Endothelial cell of hepatic sinusoid (primary cell): Measurements from ENCODE around the gene CGN.

ENCODE experiments used
- in situ Hi-C: cut with HindIII; loops from 2 replicates; pipeline ENCODE4 v1.10.0; 2017; ENCODE audit warnings: low sequenced_read_pairs

CGN gene

GRCh38 chr1:151495316-151495715, 15.9 kb upstream of the CGN start:
- in situ Hi-C loops, result no loop called here

GRCh38 chr1:151499365-151499764, 11.8 kb upstream of the CGN start:
- in situ Hi-C loops, result no loop called here

- in situ Hi-C loops, result no loop called here
Measured at GRCh38 chr1:151499930-151500329, 11.3 kb upstream of the CGN start.

- in situ Hi-C loops, result no loop called here
Measured at GRCh38 chr1:151501474-151501873, 9.7 kb upstream of the CGN start.

- in situ Hi-C loops, result no loop called here
Measured at GRCh38 chr1:151502035-151502700, 9.0 kb upstream of the CGN start.

GRCh38 chr1:151502859-151503780, 8.1 kb upstream of the CGN start:
- in situ Hi-C loops, result no loop called here

- in situ Hi-C loops, result no loop called here
Measured at GRCh38 chr1:151504252-151504651, 6.9 kb upstream of the CGN start.

- in situ Hi-C loops, result no loop called here
Measured at GRCh38 chr1:151504759-151505158, 6.4 kb upstream of the CGN start.

- in situ Hi-C loops, result no loop called here
Measured at GRCh38 chr1:151508833-151509232, 2.4 kb upstream of the CGN start.

GRCh38 chr1:151509350-151510019, 1.7 kb upstream of the CGN start:
- in situ Hi-C loops, result no loop called here

- in situ Hi-C loops, result no loop called here
Measured at GRCh38 chr1:151510020-151510405, 1.2 kb upstream of the CGN start.

- in situ Hi-C loops, result no loop called here
Measured at GRCh38 chr1:151510614-151510956, 602 bp upstream of the CGN start.

GRCh38 chr1:151511636-151512215, 539 bp downstream of the CGN start:
- in situ Hi-C loops, result no loop called here

- in situ Hi-C loops, result no loop called here
Measured at GRCh38 chr1:151512326-151512725, 1.1 kb downstream of the CGN start.

GRCh38 chr1:151512801-151513625, 1.8 kb downstream of the CGN start:
- in situ Hi-C loops, result no loop called here

GRCh38 chr1:151513626-151514121, 2.5 kb downstream of the CGN start:
- in situ Hi-C loops, result no loop called here

GRCh38 chr1:151514366-151514765, 3.2 kb downstream of the CGN start:
- in situ Hi-C loops, result no loop called here

- in situ Hi-C loops, result no loop called here
Measured at GRCh38 chr1:151515265-151515664, 4.1 kb downstream of the CGN start.

- in situ Hi-C loops, result no loop called here
Measured at GRCh38 chr1:151516031-151516511, 4.9 kb downstream of the CGN start.

GRCh38 chr1:151518431-151518830, 7.2 kb downstream of the CGN start:
- in situ Hi-C loops, result no loop called here
